SW480 (cell line): ENCODE results near the gene HBG2.
"Not testable (repeated sequence)": the region's sequence is repeated elsewhere in the genome, so short reads cannot be mapped to it uniquely, and the experiment has no call there.

Experiments used
- DNase-seq: peaks from one replicate; pipeline ENCODE4 v3.0.0-alpha.2; 2016; ENCODE audit warnings: low spot score

Gene HBG2

DNA sequence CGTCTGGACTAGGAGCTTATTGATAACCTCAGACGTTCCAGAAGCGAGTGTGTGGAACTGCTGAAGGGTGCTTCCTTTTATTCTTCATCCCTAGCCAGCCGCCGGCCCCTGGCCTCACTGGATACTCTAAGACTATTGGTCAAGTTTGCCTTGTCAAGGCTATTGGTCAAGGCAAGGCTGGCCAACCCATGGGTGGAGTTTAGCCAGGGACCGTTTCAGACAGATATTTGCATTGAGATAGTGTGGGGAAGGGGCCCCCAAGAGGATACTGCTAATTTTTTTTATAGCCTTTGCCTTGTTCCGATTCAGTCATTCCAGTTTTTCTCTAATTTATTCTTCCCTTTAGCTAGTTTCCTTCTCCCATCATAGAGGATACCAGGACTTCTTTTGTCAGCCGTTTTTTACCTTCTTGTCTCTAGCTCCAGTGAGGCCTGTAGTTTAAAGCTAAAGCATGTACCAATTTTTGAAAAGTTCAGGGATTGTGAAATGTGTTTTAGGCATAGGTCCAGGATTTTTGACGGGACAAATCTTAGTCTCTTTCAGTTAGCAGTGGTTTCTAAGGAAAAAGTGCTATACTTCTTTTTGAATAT lies 4.7 kb downstream of the HBG2 start, which contains the start of gene HBG1:
Gene HBG1, minus strand, starts transcription at position 51 of the 590 bp plus-strand sequence. CDS start 53 bp downstream, outside the sequence.
- not testable (repeated sequence) for DNase-seq

DNA sequence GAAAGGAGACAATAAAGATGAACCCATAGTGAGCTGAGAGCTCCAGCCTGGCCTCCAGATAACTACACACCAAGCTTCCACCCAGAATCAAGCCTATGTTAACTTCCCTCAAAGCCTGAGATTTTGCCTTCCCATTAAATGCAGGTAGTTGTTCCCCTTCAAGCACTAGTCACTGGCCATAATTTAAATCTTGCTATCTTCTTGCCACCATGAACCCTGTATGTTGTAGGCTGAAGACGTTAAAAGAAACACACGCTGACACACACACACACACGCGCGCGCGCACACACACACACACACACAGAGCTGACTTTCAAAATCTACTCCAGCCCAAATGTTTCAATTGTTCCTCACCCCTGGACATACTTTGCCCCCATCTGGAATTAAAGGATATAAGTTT lies 6.1 kb downstream of the HBG2 start:
- DNase-seq = not testable (repeated sequence)

DNA sequence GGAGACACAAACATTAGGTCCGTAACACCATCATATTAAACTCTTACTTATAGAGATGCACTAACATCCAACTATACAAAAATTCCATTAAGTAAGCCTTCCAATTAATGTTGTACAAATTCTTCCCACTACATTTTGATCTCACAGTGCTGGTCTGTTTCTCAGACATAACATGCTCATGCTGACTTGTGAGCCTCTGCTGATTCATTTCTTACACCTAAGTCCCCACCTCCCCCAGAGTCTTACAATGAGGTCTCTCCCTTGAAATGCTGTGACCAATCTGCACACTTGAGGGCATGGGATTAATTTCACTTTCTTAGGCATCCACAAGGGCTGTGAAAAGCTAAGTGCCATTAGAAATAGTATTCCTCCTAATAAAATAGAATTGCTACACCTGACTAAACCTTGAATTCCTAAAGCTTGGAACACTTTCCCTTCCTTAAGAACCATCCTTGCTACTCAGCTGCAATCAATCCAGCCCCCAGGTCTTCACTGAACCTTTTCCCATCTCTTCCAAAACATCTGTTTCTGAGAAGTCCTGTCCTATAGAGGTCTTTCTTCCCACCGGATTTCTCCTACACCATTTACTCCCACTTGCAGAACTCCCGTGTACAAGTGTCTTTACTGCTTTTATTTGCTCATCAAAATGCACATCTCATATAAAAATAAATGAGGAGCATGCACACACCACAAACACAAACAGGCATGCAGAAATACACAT lies 6.9 kb downstream of the HBG2 start:
- DNase-seq = no peak

DNA sequence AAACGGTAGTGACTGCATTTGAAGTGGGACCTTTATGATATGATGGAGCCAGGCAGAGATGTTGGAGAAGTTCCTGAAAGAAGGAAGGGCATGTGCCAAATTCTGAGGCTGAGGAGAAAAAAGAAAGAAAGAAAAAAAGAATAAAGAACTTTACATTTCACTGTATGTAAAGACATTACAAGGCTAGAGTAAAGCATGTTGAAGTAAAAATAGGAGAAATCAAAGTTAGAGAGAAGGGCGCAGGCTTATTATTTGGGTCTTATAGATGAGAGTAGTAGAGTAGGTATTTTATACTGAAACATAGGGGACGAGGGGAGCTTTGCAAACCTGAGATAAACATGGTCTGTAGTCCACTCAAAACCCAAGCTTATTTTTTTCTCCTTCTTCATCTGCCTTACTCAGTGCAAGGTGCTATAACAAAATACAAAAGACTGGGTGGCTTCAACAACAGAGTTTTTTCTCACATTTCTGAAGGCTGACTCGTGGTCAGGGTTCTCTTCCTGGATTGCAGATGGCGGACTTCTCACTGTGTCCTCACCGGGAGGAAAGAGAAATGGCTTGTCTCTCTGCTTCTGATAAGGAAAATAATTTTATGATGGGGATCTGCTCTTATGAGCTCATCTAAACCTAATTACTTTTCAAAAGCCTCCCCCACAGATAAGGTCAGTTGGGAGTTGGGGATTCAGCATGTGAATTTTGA lies 7.7 kb downstream of the HBG2 start:
- no peak for DNase-seq

DNA sequence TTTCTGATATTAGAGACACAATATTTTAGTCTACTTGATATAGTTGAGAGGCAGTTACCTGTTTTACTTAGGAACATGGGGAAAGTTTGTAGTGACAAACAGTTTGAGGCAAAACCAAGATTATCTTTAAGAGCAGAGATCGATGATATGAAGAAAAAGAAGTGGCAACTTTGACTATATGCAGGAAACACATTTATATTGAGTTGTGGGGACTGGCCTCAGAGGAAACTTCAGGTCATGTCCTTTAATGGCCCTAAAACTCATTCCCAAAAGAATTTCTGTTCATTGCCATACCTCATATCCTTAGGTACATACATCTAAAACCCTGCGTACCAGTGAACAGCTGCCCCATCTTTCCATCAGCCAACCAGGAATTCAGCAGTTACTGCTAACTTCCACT lies 9.4 kb downstream of the HBG2 start:
- DNase-seq = no peak

DNA sequence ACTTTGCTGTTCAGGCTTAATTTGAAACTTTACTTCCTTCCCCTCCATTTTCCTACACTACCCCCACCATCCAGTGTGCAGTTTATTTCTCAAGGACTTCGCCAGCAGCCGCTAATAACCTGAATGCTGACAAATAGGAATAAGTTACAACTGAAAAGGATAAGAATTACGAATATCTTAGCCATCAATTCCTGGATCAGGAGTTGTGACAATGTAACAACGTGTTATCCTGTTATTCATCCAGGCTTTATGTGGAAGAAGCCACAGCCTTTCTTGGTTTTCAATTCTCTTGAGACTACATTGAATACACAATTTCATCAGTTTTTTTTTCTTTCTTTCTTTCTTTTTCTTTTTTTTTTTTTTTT lies 10.8 kb downstream of the HBG2 start:
- no peak for DNase-seq

DNA sequence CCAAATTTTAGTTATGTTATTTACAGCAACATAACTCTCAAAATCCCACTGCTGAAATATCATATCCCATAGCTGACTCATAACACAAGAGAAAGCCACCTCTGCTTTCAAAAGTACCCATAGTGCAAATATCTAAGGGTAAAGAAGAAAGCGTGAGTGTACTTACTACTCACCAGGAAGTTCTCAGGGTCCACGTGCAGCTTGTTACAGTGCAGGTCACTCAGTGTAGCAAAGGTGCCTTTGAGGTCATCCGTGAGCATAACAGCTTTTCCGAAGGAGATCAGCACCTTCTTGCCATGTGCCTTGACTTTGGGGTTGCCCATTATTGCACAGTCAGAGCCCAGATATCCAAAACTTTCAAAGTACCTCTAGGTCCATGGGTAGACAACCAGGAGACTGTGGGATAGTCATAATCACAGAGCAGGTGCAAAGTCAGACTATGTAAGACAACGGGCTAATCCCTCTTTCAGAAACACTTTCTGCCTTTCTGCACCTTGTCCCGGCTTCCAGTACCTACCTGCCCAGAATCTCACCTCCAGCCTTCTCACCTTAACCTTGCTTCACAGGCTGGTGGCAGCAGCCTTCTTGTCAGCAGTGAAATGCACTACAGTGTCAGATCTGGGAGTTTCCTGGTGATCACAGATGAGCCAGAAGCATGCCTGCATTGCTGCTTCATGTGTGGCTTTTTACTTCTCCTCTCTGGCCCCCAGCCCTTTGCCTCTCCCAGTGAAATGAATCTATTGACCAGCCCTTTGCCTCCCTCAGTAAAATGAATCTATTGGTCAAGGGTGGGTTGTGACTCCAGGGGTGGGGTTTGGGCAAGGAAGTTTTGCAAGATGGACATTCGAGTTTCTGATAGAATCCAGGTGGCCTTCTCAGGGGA lies 11.4 kb downstream of the HBG2 start:
- no peak for DNase-seq

DNA sequence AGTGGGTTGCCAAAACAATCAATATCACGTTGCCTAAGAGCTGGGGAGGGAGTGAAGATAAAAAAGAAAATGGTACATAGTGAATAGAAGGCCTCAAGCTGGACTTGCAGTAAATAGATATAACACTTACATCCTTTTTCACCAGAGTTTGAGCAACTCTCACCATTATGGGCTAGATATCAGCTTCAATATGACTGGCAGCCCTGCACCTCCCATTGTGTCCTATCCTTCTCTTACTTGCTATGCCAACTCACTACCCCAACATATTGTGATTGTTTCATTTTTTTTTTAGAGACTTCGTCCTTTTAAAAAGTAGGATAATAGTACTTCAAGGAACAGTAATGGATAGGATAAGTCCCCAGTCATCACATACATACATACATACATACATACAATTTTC lies 12.4 kb downstream of the HBG2 start:
- DNase-seq = no peak

DNA sequence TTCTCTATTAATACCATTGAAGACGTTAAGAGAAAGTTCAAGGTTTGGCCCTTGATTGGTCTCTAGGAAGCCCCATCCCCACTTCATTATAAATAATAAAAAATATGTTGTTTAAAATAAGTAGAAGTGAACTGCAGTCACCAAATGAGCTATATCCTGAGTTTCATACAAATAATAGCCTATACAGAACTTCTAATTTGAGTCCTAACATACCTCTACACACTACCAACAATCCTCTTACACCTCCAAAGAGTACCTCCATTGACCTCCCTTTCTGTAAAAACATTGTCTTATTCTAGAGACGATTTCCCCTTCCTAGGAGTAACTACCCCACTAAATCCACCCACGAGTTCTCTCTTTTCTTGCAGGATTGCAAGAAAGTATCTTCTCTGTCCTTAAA lies 13.1 kb downstream of the HBG2 start:
- DNase-seq = no peak

DNA sequence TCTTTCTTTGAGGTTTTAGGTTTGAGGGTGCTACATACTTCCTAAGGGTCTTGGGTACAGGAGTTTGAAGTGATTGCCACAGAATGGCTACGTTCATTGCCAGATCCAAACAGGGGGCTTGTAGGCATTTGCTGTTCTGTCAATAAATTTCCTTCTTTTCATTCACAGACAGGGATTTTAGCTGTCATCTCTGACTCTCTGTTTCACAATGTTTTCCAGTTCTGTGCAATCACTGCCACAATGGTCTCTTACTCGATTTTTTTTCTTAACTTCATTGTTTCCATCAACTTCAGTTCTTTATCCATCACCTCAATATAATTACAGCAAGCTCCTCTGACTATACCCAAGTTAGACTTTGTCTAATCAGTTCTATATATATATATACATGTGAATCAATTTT lies 14.1 kb downstream of the HBG2 start:
- no peak for DNase-seq

DNA sequence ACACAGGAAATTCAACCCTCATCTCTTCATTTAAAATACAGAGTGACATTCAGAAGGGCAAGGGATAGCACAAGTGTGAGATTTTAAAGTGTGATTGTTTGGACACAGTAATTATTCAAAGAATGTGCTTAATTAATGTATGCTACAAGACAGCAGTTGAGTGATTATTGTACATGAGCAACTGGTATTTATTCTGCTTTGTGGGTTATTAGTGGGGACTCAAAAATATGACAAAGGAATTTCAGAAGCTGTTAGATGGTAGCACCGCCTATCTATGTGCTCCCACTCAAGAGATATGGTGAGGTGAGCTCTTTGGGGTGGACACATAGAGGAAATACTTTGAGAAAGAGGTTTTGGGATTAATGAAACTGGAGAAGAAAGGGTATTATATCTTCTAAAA lies 14.5 kb downstream of the HBG2 start:
- DNase-seq = no peak

DNA sequence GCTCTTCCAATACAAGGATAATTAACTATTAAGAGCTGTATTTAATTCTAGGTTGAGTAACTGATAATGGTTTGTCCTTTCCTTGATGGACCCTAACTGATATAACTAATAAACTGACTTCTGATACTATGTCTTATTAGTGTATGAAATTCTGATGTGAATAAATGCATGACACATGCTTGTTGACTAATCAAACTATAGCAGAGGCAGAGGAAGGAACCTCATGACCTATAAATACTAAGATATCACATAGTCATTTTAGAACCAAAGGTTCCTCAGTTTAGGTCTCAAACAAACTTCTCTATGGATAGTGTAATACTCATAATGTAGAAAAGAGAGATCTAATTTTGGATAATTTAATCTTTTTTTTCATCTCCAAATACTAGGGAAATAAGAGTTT lies 15.5 kb downstream of the HBG2 start:
- DNase-seq = no peak

DNA sequence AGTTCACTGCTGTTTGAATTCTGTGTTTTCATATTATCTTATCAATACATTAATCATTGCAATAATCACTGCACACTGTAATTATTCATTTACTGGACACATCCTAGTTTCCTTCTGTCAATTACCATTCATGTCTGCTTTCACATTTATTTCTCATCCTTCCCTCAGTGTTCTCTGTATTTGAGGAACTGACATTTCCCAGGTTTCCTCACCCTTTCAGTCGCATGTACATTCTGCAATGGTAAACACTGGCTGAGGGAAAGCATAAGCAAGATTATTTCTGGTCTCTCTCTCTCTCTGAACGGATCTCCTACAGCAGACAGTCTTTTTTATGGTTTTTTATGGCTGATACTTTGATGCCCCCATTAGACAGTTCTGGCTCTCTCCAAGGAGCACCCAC lies 16.1 kb downstream of the HBG2 start:
- DNase-seq = no peak

DNA sequence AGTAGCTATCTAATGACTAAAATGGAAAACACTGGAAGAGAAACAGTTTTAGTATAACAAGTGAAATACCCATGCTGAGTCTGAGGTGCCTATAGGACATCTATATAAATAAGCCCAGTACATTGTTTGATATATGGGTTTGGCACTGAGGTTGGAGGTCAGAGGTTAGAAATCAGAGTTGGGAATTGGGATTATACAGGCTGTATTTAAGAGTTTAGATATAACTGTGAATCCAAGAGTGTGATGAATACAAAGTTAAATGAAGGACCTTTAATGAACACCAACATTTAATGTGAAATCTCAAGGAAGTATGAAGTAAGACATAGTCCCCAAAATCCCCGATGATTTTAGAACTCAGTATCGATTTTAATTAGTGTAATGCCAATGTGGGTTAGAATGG lies 17.2 kb downstream of the HBG2 start:
- no peak for DNase-seq

DNA sequence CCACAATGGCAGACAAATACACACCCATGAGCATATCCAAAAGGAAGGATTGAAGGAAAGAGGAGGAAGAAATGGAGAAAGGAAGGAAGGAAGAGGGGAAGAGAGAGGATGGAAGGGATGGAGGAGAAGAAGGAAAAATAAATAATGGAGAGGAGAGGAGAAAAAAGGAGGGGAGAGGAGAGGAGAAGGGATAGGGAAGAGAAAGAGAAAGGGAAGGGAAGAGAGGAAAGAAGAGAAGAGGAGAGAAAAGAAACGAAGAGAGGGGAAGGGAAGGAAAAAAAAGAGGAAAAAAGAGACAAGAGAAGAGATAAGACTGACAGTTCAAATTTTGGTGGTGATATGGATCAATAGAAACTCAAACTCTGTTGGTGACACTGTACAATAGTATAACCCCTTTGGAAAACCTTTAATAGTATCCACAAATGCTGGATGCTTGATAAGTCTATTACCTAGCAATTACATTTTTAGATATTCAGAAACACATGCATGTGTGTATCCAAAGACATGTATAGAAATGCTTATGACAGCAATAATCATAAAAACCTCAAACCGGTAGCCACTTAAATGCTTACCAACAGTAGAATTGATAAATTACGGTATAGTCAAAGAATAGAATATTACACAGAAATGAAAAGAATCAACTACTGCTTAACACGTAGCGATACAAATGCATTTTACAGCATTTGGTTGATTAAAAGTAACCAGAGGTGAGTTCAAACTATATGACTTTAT lies 19.1 kb downstream of the HBG2 start:
- no peak for DNase-seq

DNA sequence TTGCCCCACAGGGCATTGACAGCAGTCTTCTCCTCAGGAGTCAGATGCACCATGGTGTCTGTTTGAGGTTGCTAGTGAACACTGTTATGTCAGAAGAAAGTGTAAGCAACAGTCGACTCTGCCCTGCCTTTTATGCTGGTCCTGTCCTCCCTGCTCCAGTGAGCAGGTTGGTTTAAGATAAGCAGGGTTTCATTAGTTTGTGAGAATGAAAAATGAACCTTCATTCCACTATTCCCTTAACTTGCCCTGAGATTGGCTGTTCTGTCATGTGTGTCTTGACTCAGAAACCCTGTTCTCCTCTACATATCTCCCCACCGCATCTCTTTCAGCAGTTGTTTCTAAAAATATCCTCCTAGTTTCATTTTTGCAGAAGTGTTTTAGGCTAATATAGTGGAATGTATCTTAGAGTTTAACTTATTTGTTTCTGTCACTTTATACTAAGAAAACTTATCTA lies 20.2 kb downstream of the HBG2 start, which contains the start of gene HBD:
Gene HBD, minus strand, starts transcription at position 103 of the 454 bp plus-strand sequence. Its CDS starts 50 bp downstream, at position 53.
- DNase-seq = no peak

DNA sequence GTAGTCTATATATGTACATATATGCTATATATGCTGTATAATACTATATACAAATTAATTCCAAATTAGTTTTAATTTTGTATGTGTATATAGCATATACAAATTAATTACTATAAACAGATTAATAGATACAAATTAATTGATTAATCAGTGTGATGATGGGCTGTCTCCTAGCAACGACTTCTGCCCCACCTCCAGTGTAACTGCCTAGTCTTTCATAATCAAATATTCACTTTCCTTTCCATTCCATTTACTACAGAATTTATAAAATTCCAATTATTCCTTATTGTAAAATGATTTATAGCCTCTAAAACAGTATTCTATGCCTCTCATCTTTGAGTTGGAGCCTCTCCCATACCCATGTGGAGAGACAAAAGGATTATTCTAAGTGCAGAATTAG lies 21.3 kb downstream of the HBG2 start:
- DNase-seq = no peak

DNA sequence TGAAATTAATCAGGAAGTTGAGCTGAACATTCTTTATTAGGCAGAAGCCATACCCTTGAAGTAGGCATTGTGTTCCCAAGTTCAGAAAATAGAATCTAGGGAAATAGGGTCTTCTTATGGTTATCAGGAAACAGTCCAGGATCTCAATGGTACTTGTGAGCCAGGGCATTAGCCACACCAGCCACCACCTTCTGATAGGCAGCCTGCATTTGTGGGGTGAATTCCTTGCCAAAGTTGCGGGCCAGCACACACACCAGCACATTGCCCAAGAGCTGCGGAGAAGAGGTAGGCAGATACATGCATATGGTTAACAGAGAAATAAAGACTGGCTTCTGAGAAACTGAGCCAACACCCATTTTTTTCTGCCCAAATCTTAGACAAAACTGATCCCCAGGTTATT lies 21.8 kb downstream of the HBG2 start:
- DNase-seq = no peak

DNA sequence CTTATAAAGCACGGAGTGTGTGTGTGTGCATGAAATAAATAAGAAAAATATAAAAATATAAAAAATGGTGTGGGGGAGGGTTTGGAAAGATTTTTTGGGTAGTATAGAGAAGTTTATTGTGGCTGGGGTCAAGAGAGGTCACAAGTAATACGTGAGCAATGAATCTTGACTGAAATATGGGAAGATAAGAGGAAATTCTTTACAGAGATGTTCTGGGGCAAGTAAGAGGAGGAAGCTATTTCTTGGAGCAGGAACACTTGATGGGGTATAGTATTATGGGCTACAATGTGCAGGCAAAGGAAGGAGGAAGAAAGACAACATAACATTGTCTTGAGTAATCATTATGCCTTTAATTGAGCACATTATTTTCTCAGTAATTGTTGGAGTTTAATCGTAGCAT lies 22.4 kb downstream of the HBG2 start:
- DNase-seq = no peak

DNA sequence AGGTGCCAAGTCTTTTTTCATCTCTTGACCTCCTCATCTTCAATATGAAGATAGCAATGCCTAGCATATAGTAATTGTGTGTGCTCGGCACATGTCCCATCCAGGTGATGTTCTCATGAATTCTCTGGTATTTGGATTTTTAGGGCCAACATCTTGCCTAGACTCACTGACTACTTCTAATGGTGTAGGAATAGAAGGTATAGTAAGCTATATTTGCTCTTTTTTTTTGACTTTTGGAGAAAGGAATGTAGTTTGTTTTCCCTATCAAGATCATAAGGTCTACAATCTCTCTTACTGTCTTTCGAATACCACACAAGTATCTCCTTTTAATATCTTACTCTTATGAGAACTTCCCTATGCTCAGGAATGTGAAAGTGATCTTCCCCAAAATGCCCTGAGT lies 23.5 kb downstream of the HBG2 start:
- DNase-seq = no peak

DNA sequence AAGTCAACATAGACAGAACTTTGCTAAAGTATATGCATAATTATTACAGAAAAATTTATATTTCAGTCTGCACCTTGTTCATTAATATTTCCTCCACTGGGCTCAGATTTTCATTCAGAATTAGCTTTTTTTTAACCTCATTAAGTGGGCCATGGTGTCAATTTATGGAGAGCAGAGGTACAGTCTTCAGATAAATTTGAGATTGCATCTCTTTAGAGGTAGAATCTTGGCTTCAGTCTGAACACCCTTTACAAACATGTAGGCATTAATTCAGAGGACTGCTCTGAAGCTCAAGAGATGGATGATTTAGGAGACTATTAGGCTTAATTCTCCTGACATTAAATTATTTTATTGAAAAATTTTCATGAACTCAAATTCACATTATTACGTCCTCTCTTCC lies 24.3 kb downstream of the HBG2 start:
- no peak for DNase-seq

DNA sequence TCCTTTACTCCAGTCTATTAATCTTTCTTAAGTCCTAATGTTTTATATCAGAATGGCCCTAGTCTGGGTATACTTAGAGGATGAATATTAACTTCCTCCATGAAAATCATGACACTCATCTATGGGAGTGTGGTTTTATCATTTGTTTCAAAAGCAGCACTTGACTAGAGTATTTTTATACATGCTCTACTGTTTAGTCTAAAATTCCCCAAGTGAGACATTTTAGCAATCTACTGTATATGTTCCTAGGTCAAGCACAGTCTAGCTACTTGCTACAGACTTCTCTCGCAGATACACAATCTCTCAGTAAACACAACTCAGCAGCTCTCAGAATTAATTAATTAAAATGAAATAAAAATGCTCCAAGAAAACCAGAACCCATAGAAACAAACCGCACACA lies 24.8 kb downstream of the HBG2 start:
- no peak for DNase-seq
